ENCODE measurements around the gene PAN3.

Gene PAN3

DNA sequence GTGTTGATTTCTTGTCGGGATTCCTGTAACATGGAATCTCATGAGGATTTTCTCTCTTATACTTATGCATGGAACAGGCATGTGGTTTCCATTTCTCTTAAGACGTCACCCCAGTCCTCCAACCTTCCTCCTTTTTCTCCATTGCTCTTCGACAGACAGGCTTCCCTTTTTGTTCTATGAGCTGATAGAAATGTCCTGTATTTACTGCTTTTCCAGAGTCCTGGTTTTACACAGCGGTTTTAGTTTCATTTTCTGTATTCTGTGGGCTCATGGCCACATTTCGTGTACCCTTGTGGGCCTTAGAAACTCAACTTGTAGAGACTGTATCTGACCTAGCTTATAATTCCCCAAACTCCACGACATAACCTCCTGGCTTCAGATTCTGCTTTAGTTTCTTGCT, 113.1 kb downstream of the PAN3 start:
- Histone ChIP-seq H3K9me2 (ENCODE audit: low read depth, low read length) (no peaks in the 10 kb centered on the region), H3K9me3 (ENCODE audit: low read length) (peaks cover 5% of the 10 kb centered on the region), H3K27me3 (ENCODE audit: insufficient read depth, low read length) (no peaks in the 10 kb centered on the region), H3K79me2 (ENCODE audit: insufficient read depth, low read length) (no peaks in the 10 kb centered on the region), H3K4me3 (ENCODE audit: low read depth, low read length, poor library complexity, severe bottlenecking) (no peak overlapping the region), H3F3A (ENCODE audit: insufficient read depth, low read length) (no peaks in the 10 kb centered on the region), H3K4me1 (ENCODE audit: insufficient read depth, low read length, severe bottlenecking) (no peaks in the 10 kb centered on the region), H3K36me3 (ENCODE audit: insufficient read depth, low read length) (peaks cover 10% of the 10 kb centered on the region), H2AFZ (ENCODE audit: low read length) (no peak overlapping the region), H3K4me2 (ENCODE audit: low read length) (no peak overlapping the region), H3K9ac (ENCODE audit: low read length) (no peak overlapping the region), H3K27ac (ENCODE audit: low read depth, low read length, poor library complexity, severe bottlenecking) (no peak overlapping the region), H4K20me1 (ENCODE audit: insufficient read depth, low read length) (no peaks in the 10 kb centered on the region)
- TF ChIP-seq, protein P1, sequence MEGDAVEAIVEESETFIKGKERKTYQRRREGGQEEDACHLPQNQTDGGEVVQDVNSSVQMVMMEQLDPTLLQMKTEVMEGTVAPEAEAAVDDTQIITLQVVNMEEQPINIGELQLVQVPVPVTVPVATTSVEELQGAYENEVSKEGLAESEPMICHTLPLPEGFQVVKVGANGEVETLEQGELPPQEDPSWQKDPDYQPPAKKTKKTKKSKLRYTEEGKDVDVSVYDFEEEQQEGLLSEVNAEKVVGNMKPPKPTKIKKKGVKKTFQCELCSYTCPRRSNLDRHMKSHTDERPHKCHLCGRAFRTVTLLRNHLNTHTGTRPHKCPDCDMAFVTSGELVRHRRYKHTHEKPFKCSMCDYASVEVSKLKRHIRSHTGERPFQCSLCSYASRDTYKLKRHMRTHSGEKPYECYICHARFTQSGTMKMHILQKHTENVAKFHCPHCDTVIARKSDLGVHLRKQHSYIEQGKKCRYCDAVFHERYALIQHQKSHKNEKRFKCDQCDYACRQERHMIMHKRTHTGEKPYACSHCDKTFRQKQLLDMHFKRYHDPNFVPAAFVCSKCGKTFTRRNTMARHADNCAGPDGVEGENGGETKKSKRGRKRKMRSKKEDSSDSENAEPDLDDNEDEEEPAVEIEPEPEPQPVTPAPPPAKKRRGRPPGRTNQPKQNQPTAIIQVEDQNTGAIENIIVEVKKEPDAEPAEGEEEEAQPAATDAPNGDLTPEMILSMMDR (IDR thresholded peaks at IDR 0.05; ENCODE audit: low read length) = no peak
- TF ChIP-seq EZH2 (IDR thresholded peaks at IDR 0.05; ENCODE audit: borderline replicate concordance, low read length) = no peak

DNA sequence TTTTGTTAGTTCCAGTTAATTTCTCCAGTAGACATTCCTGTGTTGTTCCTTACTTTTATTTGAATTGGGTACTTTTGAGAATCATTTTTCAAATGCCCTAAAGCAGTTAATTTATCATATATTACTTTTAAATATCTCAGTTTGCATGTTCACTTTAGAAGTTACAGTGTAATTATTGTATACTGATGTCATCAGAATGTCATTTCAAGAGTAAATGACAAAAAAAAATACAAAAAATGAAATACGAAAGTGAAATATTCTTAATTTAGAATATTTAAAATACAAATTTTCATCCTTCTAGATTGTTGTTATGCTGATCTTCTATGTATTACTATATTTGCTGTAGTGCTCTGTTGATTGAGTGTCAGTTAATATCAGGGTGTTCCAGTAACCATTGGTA, 114.2 kb downstream of the PAN3 start:
- Histone ChIP-seq H3K9me2 (ENCODE audit: low read depth, low read length) (no peaks in the 10 kb centered on the region), H4K20me1 (ENCODE audit: insufficient read depth, low read length) (no peaks in the 10 kb centered on the region), H3K4me2 (ENCODE audit: low read length) (no peak overlapping the region), H3K79me2 (ENCODE audit: insufficient read depth, low read length) (no peaks in the 10 kb centered on the region), H3K27me3 (ENCODE audit: insufficient read depth, low read length) (no peaks in the 10 kb centered on the region), H3K4me3 (ENCODE audit: low read depth, low read length, poor library complexity, severe bottlenecking) (no peak overlapping the region), H3K27ac (ENCODE audit: low read depth, low read length, poor library complexity, severe bottlenecking) (no peak overlapping the region), H3K36me3 (ENCODE audit: insufficient read depth, low read length) (peaks cover 14% of the 10 kb centered on the region), H2AFZ (ENCODE audit: low read length) (no peak overlapping the region), H3F3A (ENCODE audit: insufficient read depth, low read length) (no peaks in the 10 kb centered on the region), H3K4me1 (ENCODE audit: insufficient read depth, low read length, severe bottlenecking) (no peaks in the 10 kb centered on the region), H3K9ac (ENCODE audit: low read length) (no peak overlapping the region), H3K9me3 (ENCODE audit: low read length) (peaks cover 2% of the 10 kb centered on the region)
- TF ChIP-seq, protein P1 (IDR thresholded peaks at IDR 0.05; ENCODE audit: low read length) = no peak
- TF ChIP-seq EZH2 (IDR thresholded peaks at IDR 0.05; ENCODE audit: borderline replicate concordance, low read length) = no peak

DNA sequence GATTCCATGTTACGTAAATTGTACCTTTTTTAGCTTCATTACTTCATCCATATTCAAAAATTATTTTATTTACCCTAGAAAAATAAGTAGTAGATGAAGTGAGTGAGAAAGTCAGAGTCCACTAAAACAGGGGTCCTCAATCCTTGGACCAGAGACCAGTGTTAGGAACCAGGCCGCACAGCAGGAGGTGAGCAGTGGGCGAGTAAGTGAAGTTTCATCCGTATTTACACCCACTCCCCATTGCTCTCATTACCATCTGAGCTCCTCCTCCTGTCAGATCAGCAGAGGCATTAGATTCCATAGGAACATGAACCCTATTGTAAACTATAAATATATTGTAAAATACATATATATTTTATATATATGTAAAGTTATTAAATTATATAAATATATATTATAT, 119.0 kb downstream of the PAN3 start:
- TF ChIP-seq EZH2 (IDR thresholded peaks at IDR 0.05; ENCODE audit: borderline replicate concordance, low read length) = no peak
- TF ChIP-seq, protein P1 (IDR thresholded peaks at IDR 0.05; ENCODE audit: low read length) = no peak

More for the DNA sequence above, 119.0 kb downstream of the PAN3 start:
- no peak overlapping the region for H3K4me3 ChIP-seq (ENCODE audit: low read depth, low read length, poor library complexity, severe bottlenecking)
- H3F3A ChIP-seq (ENCODE audit: insufficient read depth, low read length) = no peaks in the 10 kb centered on the region
- H4K20me1 ChIP-seq (ENCODE audit: insufficient read depth, low read length) = no peaks in the 10 kb centered on the region
- peaks cover 15% of the 10 kb centered on the region for H3K36me3 ChIP-seq (ENCODE audit: insufficient read depth, low read length)
- no peak overlapping the region for H3K4me2 ChIP-seq (ENCODE audit: low read length)
- H3K27ac ChIP-seq (ENCODE audit: low read depth, low read length, poor library complexity, severe bottlenecking) = no peak overlapping the region
- H3K79me2 ChIP-seq (ENCODE audit: insufficient read depth, low read length) = no peaks in the 10 kb centered on the region
- H3K9me3 ChIP-seq (ENCODE audit: low read length) = no peaks in the 10 kb centered on the region
- no peak overlapping the region for H3K9ac ChIP-seq (ENCODE audit: low read length)
- no peak overlapping the region for H2AFZ ChIP-seq (ENCODE audit: low read length)
- H3K4me1 ChIP-seq (ENCODE audit: insufficient read depth, low read length, severe bottlenecking) = no peaks in the 10 kb centered on the region
- H3K27me3 ChIP-seq (ENCODE audit: insufficient read depth, low read length) = no peaks in the 10 kb centered on the region
- no peaks in the 10 kb centered on the region for H3K9me2 ChIP-seq (ENCODE audit: low read depth, low read length)

All from OCI-LY1 (cell line).